Hematopoietic multipotent progenitor cell (in vitro differentiated cells): ENCODE measurements around the gene UNK. TPM values are rescaled to one million over a fixed set of nuclear protein-coding genes. Genes with fewer than 3 reads are reported as not detected.
A peak's percentile ranks its signal among the peaks of the same experiment; 100 is the strongest.

ENCODE experiments used
- DNase-seq, 3 donors: peaks; one replicate each; pipeline ENCODE4 v3.0.0-alpha.2; 2011 to 2015; ENCODE audit warnings: low read depth in 2 of 3, low spot score in 2 of 3
- total RNA-seq: library from RNA; depleted of rRNA; stranded (reverse); fragments of >200 nt; gene quantifications from one replicate; pipeline ENCODE4 v1.2.3, GENCODE V29; 2012

The UNK gene
- total RNA-seq, 1 donor = 34.7 TPM

DNA sequence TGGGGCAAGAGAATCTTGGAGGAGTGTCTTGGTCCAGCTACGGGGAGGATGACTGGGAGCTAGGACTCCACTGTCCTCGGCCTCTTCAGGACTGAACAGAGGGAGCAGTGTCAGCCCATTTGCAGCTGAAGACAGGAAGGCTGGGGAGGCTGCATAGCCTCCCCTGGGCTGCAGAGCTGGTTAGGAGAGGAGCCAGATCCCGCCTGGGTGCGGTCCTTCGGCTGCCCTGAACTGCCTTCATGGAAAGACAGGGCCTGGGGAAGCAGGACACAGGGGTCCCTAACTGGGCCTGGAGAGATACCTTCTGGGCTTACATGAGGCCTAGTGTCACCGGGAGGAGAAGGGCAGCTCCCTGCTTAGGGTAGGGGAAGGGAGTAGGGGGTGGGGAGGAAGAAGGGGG lies 33.0 kb downstream of the UNK start:
- no peak for DNase-seq

DNA sequence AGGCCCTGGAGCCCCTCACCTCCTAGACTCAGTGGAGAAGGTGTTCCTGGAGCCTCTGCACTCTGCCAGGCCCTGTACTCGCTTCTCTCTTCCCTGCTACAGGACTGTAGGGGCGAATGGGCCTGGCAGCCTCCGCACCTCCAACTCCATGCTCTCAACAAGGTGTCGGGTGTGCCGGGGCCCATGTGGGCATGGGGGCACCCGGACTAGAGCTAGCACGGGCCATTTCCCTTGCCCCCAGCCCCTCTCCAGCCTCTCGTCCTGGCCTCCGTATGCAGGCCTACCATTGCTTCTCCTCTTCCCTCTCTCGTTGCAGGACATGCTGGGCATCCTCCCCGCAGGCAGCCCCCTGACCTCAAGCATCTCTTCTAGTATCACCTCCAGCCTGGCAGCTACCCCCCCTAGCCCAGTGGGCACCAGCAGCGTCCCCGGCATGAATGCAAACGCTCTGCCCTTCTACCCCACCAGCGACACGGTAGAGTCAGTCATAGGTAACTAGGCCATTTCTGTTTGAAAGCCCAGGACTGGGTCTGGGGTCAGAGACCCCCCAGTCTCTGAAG lies 33.8 kb downstream of the UNK start:
- no peak for DNase-seq

DNA sequence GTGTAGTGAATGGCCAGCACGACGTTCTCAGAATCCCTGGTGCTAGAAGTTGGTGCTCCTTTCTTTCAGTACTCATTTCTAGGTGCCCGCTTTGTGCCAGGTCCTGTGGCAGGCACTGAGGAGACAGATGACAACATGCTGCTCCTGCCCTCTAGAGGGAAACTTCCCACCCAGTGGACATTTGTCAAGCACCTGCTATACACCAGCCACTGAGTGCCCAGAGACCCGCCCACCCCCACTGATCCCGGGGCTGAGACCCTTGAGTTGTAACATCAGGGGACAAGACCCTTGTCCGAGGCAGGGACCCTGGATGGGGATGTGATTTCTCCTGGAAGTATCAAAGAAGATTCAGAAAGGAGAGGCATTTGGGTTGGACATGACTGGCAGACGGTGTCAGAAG lies 34.5 kb downstream of the UNK start:
- no peak for DNase-seq

DNA sequence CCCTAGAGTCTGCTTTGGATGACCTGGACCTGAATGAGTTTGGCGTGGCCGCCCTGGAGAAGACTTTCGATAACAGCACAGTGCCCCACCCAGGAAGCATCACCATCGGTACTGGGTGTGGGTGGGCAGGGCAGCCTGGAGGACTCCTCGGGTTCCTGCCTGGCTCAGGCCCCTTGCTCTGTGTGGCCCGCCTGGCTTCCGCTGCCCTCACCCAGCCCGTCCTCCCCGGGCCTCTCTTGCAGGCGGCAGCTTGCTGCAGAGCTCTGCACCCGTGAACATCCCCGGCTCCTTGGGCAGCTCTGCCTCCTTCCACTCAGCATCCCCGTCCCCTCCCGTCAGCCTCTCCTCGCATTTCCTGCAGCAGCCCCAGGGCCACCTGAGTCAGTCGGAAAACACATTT lies 35.1 kb downstream of the UNK start:
- no peak for DNase-seq

DNA sequence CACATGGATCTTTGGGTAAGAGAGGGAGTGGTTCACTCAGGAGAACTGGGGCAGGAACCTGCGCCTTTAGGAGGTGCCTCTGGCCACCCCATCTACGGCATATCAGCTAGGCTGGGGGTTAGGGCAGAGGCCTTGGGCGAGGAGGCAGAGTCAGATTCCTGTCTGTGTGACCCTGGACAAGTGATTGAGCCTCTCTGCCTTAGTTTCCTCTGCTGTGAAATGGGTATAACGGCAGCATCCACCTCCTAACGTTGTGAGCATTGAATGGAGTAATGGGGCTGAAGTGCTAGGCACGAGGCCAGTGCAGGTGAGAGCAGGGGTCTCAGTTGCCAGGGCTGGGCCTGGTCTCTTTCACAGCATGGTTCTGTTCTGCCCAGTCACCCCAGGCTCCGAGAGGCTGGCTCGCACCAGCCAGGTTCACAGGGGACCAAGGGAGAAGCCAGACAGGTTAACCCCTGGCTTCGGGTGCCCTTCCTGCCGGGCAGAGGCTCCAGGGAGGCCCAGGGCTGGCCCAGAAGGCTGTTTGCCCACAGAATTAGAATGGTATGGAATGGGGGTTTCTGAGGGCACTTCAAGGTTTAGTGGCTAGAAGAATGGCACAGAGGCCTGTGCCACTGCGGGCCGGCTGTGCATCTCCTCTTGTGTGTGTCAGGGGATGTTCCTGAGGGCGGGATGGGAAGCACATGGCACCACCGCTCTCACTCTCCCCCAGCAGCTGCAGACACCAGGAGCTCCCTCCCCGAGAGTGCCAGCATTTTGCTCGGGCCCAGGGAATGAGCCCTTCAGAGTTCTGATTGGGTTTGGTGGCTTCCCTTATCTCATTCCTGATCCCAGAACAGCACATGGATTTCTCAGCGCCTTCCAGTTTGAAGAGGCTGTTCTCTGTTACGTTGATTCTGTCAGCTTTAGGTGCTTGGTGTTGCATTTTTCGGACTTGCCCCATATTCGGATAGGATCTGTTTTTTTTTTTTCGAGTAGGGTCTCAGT lies 35.8 kb downstream of the UNK start:
- no peak for DNase-seq

DNA sequence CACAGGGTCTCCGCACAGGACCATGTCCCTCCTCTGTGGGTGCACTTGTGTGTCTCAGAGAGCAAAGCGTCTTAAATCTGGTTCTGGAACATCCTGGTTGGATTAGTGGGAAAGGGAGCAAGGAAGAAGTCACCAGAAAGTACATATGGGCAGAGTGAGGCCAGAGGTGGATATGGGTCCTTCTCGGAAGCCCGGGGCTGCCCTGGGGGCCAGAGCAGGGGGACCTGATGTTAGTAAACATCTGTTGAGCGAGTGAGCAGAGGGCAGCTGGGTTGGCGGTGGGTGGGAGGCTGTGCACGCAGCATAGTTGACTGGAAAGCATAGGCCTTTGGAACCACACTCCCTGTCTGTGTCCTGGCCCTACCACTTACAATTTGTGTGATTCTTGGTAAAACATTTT lies 36.9 kb downstream of the UNK start:
- DNase-seq = no peak

DNA sequence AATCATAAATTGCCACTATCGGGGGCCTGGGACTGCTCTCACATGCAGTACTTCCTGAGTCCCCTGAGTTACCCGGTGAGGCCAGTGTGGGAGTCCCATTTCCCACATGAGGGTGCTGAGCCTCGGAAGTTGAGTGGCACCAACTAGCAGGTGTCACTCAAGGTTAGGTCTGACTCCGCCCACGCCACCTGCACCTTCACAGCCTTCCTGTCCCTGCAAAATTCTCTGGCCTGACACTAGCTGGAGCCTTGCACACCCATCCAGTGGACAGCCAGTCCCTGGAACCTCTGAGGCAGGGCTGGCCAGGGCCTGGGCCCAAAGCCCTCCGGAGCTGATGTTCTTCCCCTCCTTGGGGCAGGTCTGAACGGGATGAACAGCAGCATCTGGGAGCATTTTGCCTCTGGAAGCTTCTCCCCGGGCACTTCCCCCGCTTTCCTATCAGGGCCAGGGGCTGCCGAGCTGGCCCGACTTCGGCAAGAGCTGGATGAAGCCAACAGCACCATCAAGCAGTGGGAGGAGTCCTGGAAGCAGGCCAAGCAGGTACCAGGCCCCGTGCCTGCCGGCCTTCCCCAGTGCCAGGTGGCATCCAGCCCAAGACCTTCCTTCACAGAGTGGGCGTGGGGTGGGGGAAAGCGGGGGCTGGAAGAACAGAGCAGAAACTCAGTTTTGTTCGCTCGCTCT lies 37.7 kb downstream of the UNK start:
- DNase-seq = peak in 1 of 3 donors; percentile 21

DNA sequence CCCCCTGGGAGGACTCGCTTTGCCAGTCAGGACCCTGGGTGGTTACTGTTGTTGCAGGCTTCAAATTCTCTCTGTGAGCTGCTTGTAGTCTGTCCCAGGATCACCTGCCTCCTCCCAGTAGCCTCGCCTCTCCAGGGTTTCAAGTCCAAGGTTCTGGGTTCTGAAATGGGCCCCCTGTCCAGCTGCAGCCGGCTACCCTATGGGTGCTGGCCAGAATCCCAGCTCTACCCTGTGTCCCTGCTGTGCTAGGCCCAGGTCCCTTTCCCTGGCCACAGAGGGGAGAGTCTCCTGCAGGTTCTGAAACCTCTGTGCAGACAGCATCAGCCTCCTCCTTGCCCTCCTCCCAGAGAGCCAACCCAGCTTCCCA lies 38.2 kb downstream of the UNK start:
- no peak for DNase-seq

DNA sequence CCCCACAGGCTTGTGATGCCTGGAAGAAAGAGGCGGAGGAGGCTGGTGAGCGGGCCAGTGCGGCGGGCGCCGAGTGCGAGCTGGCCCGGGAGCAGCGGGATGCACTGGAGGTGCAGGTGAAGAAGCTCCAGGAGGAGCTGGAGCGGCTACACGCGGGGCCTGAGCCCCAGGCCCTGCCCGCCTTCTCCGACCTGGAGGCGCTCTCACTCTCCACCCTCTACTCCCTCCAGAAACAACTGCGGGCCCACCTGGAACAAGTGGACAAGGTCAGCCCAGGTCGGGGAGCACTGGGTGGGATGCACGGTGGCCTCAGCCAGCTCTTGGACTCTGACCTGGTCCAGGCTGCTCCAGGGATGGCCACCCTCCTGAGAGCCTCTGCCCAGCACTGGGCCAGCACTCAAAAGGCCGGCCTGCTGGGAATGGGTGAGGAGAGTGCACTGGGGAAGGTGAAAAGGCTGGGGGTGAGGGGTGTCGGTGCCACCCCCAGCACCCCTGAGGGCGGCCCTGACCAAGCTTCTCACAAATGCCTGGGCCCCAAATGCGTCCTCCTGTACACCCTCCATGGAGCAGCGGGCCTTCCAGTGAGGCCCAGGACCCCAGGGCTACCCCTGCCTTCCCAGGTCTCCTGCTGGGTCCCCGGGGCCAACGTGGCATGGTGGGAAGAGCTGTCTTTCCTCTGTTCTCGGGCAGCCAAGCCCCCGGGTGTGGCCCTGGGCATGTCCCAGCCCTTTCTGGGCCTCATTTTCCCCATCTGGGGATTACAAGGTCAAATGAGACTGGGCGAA lies 38.8 kb downstream of the UNK start:
- DNase-seq = no peak

DNA sequence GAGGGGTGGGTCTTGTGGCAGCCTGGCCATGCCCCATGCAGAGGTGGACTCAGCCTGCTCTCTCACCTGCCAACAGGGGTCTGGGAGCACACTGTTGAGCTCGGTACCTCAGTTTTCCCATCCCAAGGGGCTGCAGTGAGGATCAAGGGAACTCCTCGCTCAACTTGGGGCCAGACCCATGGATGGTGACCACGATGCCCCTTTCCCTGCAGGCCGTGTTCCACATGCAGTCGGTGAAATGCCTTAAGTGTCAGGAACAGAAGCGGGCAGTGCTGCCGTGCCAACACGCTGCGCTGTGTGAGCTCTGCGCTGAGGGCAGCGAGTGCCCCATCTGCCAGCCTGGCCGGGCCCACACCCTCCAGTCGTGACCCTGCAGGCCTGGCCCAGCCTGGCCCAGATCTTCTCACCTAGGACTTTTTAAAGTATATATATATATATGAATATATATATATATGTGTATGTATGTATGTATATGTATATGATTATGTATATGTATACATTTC lies 39.5 kb downstream of the UNK start:
- no peak for DNase-seq

DNA sequence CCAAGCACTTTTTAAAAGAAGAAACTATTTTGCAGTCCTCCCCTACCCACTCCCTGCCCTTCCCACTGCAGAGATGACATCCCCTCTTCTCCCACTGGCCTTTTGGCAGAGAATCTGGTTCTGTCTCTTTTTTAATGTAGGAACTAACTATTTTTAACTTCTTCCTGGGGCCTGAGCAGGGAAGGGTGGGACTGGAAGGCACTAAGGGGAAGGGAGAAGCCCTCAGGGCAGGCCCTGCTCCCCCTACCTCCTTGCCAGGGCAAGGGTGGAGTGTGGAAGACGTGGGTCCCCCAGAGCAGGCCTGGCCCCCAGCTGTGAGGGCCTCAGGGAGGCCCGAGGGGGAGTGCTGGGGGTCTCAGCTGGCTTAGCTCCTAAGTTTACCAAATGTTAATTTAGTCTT lies 40.1 kb downstream of the UNK start:
- no peak for DNase-seq

DNA sequence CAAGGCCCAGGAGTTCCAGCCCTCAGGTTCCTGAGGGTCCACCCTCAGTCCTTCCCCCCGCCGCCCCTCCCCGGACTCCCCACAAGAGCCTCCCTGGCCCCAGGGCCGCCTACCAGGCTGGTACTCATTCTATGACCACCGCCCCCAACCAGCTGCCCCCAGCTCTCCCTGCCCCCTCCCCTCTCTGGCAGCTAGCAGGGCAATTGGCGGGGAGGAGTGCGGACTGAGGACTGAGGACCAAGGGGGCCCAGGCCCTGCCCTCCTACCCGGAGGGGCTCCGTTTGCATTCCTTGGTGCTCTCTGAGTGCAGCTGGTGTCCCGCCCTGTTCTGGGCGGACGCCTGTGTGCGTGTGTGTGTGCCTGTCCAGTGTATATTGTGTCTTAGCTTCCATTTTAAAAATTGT lies 40.5 kb downstream of the UNK start:
- no peak for DNase-seq

DNA sequence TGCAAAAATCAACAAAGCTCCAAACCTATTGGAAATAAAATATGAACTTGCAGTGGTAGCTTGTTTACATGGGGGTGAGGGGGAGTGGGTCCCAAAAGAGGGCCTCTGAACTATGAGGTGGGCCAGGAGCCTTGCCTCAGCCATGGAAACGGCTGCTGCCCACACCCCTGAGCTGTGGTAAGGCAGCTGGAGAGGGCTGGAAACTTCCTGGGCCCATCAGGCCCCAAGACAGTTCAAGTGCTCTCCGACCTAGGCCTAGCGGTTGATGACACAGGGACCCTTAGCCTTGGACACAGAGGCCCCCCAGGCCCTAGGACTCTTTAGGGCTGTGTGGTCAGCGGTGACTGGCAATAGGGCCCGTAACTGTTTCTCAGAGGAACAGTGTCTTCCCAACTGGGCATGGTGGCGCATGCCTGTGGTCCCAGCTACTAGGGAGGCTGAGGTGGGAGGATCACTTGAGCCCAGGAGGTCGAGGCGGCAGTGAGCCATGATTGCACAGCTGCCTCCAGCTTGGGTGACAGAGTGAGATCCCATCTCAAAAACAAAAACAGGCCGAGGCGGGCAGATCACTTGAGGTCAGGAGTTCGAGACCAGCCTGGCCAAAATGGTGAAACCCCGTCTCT lies 41.3 kb downstream of the UNK start:
- DNase-seq = no peak

DNA sequence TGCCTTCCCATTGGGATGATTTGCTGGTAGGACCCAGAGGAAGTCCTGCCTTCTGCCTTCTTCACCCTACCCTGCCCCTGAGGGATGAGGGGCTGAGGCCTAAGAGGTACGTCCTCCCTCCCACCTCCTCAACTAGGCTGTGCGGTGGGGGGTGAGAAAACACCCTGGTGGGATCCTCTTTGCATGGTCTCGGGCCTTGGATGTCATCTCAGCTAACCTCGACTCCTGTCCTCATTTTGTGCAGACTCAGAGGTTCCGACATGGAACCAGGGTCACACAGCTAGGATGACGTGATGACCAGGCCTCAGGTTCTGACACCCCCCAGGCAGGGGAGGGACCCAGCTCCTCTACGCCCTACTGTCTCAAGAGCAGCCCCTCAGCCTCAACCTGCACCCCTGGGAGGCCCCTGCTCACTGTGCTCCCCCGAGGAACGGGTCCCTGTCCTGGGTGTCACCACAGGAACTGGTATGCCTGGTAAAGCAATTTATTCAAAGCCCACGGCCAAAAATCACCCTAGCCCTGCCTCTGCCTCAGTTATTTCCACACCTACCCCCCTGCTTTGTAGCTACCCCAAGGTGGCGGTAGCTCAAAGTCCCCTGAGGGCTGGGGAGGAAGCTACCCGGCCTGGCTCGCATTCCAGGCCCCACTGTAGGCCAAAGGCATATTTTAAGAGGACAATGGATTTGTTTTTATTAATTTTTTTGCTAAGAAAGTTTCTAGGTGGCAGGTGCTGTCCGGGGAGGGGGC lies 42.1 kb downstream of the UNK start:
- DNase-seq = no peak

DNA sequence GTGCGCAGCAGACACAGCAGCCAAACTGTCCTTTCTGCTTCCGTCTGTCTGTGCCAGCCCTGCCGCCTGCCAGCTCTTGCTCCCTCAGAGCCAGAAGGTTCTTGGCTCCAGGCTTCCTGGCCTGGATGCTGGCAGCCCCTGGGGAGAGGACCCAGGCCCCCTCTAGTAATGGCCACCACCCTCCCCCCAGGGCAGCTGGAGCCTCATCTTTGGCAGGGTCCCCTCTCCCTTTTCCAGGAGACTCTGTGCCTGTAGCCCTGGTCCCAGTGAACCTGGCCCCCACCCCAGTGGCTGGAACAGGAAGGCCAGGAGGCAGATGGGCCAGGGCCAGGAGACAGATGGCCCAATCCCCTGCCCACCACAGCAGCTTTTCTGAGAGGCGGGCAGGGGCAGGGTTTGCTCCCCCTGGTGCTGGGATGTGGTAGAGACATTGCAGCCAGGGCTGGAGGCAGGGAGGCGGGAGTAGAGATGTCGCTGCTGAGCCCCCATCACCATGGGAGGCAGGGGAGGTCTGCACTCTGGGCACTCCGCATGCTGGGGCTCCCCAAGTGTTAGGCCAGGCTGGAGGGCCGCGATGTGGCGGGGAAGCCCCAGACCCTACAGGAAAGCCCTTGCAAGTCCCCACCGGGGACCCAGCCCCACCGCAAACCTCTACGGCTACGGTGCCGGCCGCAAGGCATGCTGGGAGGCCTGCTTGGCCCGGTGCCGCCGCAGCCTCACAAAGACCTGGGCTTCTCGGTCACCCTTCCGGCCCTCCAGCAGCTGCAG lies 42.9 kb downstream of the UNK start:
- peak in 2 of 3 donors; percentile 80 to 83 for DNase-seq

DNA sequence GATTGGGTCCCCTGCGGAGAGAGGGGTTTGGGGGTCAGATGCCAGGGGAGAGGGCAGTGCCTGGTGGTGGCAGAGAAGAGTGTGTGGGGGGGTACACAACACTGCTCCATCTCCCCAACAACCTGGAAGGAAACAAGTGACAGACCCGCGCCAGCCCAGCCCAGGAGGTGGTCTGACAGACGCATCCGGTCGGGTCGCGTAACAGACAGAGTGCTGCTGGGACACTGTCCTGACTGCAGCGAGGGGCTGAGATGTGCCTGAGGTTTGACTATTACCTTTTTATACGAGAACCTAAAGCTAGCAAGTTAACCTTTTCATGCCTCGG lies 43.4 kb downstream of the UNK start:
- DNase-seq = peak in 1 of 3 donors; percentile 68

DNA sequence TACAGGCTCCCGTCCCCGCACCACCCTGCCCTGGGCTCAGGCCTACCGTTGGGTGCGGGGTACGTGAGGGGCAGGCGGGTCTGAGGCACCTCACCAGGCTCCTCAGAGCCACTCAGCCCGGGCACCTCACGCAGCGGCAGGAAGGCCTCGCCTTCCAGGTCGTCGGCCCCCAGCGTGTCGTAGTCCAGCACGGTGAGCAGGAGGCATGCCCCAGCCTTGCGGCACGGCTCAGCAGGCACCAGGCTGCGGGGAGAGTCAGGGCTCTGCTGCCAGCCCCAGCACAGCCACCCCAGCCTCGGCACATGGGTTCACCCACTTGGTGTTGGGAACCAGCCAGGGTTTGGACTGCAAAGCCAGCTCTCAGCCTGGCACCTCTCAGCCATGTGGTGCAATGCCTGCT lies 44.1 kb downstream of the UNK start:
- DNase-seq = no peak

DNA sequence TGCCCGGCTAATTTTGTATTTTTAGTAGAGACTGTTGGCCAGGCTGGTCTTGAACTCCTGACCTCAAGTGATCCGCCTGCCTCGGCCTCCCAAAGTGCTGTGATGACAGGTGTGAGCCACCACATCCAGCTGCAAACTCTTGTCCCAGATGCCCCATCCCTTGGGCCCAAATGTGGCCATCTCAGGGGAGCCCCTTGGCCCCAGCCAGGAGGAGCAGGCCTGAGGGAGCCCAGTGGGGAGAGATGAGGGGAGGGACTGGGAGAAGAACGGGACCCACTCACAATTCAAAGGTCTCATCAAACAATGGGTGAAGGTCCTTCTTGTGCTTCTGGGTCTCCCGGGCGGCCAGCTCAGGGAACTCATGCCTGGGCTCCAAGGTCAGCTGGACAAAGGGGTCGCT lies 45.1 kb downstream of the UNK start:
- DNase-seq = no peak
